ENCODE data around the gene TGFBR1.

DNA sequence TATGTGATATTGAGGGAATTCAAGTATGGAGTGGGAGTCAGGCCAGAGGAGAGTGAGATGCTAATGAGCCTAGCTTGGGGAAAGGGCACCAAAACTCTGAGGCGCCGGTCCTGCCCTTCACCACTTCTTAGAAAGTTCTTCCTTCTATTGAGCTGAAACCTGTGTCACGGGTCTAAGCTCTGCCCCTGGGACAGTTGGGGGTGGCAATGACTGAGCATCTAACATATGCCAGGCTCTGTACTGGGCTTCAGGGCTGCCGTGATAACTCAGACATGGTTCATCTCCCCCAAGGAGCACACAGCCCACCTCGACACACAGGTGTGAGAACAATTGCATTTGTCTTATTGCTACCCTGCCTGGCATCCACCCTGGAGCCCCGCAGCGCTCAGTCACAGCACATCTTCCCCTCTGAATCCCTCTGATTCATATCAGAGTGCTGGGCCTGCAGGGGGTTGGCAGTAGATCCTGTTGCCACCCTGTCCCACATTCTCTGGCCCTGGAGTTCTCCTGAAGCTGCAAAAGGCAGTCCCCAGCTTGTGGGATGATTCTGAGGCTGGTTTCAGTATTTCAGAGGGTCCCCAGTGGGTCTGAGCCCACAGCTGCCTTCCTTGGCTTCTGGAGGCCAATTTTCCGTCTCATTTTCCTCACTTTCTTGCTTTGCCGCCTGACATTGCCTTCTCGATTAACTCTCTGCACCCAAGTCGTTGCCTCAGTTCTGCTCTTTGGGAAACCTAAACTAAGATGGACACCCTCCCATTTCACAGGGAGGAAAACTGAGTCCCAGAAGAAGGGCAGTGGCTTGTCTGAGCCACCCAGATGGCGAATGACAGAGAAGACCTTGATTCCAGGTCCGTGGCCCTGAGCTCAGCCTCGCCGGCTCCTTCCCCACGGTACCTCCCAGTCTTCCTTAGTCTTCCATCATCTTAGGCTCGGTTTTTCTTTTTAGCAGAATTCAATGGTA lies 74.3 kb downstream of the TGFBR1 start:
- TF ChIP-seq, protein P1, sequence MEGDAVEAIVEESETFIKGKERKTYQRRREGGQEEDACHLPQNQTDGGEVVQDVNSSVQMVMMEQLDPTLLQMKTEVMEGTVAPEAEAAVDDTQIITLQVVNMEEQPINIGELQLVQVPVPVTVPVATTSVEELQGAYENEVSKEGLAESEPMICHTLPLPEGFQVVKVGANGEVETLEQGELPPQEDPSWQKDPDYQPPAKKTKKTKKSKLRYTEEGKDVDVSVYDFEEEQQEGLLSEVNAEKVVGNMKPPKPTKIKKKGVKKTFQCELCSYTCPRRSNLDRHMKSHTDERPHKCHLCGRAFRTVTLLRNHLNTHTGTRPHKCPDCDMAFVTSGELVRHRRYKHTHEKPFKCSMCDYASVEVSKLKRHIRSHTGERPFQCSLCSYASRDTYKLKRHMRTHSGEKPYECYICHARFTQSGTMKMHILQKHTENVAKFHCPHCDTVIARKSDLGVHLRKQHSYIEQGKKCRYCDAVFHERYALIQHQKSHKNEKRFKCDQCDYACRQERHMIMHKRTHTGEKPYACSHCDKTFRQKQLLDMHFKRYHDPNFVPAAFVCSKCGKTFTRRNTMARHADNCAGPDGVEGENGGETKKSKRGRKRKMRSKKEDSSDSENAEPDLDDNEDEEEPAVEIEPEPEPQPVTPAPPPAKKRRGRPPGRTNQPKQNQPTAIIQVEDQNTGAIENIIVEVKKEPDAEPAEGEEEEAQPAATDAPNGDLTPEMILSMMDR (IDR thresholded peaks at IDR 0.05; ENCODE audit: insufficient read depth, low read length, poor library complexity, severe bottlenecking) = no peak
- no peak for TF ChIP-seq EZH2phosphoT487 (conservative IDR thresholded peaks at IDR 0.05; ENCODE audit: low read length)

Data from SU-DHL-6 (cell line).